ENCODE measurements around the gene DDX24. TPM values are rescaled to one million over a fixed set of nuclear protein-coding genes. Genes with fewer than 3 reads are reported as not detected.

The DDX24 gene
- total and polyA plus RNA-seq, 7 experiments from 2014 or later, result 190 to 438 (median 320) TPM

DNA sequence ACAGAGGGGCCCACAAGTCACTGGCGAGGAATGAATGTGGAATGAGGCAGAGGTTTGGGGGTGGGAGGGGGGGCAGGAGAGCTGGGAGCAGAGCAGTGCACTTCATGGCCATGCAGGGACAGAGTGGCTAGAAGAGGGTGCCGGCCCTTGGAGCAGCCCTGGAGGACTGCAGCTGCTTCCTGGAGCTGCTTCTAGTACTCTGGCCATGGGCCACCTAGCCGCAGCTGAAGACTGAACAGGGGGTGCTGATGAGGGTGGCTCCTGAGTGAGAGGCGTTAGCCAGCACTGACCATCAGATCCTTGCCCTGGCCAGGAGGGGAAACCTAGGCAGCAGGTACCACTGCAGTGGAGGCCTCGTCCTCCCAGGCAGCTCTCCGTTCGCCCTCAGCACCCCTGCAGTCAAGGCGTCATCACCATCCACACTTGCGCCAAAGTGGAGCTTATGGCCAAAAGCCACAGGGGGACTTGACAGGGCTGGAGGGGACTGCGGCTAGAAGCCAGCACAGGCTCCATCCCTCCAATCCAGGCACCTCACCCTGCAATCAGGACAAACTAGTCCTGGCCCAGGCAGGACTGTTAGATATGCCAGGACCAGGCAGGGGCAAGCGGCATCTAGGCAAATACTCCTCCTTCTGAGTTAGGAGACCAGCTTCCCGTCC, 38.4 kb downstream of the DDX24 start:
- intact Hi-C loops (cut with micrococcal nuclease), result no loop called here
- no peaks in the 10 kb centered on the region for H3K4me1 ChIP-seq (ENCODE audit: control insufficient read depth in 2 of 2, insufficient read depth in 2 of 2, low read length in 2 of 2)
- ATAC-seq (no peak), DNase-seq (no peak)
- ChIA-PET CTCF (interaction anchor here (0.8 kb wide), 1 partner anchor 95 kb away, joined by 3 read pairs; no protein-coding TSS in a partner anchor), POLR2A (no interaction called here)
- Mint-ChIP-seq H3K4me3 (no peak overlapping the region), H3K36me3 (peaks cover 0 to 8% (median 0%) of the 10 kb centered on the region in 5 donors), H3K27me3 (no peaks in the 10 kb centered on the region), H3K9me3 (peaks cover 0 to 3% (median 0%) of the 10 kb centered on the region in 11 donors), H3K4me1 (peaks cover 0 to 4% (median 0%) of the 10 kb centered on the region in 7 donors), H3K27ac (peak overlapping the region in 2 of 9 donors; percentile 33 to 45)
- H3K27ac ChIP-seq (ENCODE audit: low read depth, low read length), result no peak overlapping the region
- H3K4me3 ChIP-seq (ENCODE audit: low read length), result no peak overlapping the region
- H3K36me3 ChIP-seq (ENCODE audit: control insufficient read depth in 2 of 3, insufficient read depth in 3 of 3, low read length in 3 of 3), result peaks cover 0 to 31% (median 5%) of the 10 kb centered on the region in 3 experiments
- H3K27me3 ChIP-seq (ENCODE audit: control insufficient read depth in 2 of 2, insufficient read depth in 2 of 2, low read length in 2 of 2), result no peaks in the 10 kb centered on the region
- H3K9me3 ChIP-seq (ENCODE audit: control insufficient read depth in 2 of 3, low read length in 3 of 3), result no peaks in the 10 kb centered on the region

- Mint-ChIP-seq H3K27ac (peak overlapping the region in 5 of 9 donors; percentile 33 to 59 (median 46)), H3K4me1 (peaks cover 1 to 5% (median 1%) of the 10 kb centered on the region in 7 donors), H3K4me3 (no peak overlapping the region), H3K27me3 (no peaks in the 10 kb centered on the region), H3K9me3 (peaks cover 0 to 3% (median 0%) of the 10 kb centered on the region in 11 donors), H3K36me3 (peaks cover 0 to 7% (median 0%) of the 10 kb centered on the region in 5 donors)
- POLR2A ChIA-PET, result no interaction called here
- H3K36me3 ChIP-seq (ENCODE audit: control insufficient read depth in 2 of 3, insufficient read depth in 3 of 3, low read length in 3 of 3), result peaks cover 0 to 23% (median 5%) of the 10 kb centered on the region in 3 experiments
- no peaks in the 10 kb centered on the region for H3K27me3 ChIP-seq (ENCODE audit: control insufficient read depth in 2 of 2, insufficient read depth in 2 of 2, low read length in 2 of 2)
- DNase-seq (no peak), ATAC-seq (peak; percentile 6)
- CTCF ChIA-PET, result interaction anchor here (0.8 kb wide), 1 partner anchor 96 kb away, joined by 3 read pairs; no protein-coding TSS in a partner anchor
- no peaks in the 10 kb centered on the region for H3K4me1 ChIP-seq (ENCODE audit: control insufficient read depth in 2 of 2, insufficient read depth in 2 of 2, low read length in 2 of 2)
- H3K4me3 ChIP-seq (ENCODE audit: low read length), result no peak overlapping the region
- H3K9me3 ChIP-seq (ENCODE audit: control insufficient read depth in 2 of 3, low read length in 3 of 3), result no peaks in the 10 kb centered on the region
- H3K27ac ChIP-seq (ENCODE audit: low read depth, low read length), result no peak overlapping the region
- intact Hi-C loops (cut with micrococcal nuclease), result no loop called here
Measured at GRCh38 chr14:94041551-94042346, 39.3 kb downstream of the DDX24 start.

DNA sequence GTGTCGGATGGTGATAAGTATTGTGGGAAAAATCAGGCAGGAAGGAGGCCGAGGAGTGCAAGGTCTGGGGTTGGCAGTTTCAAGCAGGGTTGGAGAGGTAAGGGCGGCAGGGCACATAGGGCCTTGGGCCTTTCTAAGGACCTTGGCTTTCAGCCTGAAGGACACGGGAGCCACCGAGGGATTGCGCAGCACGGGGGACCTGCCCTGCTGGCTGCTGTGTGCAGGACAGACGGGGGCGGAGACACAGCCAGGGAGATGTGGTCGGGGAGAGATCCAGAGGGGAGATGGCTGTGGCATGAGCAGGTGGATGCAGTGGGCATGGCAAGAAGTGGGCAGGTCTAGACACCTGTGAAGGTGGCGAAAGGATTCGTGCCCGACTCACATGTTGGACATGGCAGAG, 40.2 kb downstream of the DDX24 start:
- Mint-ChIP-seq H3K27ac (peak overlapping the region in 1 of 9 donors; percentile 57), H3K27me3 (no peaks in the 10 kb centered on the region), H3K9me3 (peaks cover 0 to 3% (median 0%) of the 10 kb centered on the region in 11 donors), H3K4me3 (no peak overlapping the region), H3K4me1 (peaks cover 3 to 8% (median 4%) of the 10 kb centered on the region in 7 donors), H3K36me3 (peaks cover 0 to 7% (median 0%) of the 10 kb centered on the region in 5 donors)
- CTCF ChIA-PET, result no interaction called here
- POLR2A ChIA-PET, result no interaction called here
- H3K9me3 ChIP-seq (ENCODE audit: control insufficient read depth in 2 of 3, low read length in 3 of 3), result no peaks in the 10 kb centered on the region
- ATAC-seq (no peak), DNase-seq (no peak)
- intact Hi-C loops (cut with micrococcal nuclease), result no loop called here
- peaks cover 0 to 14% (median 0%) of the 10 kb centered on the region in 3 experiments for H3K36me3 ChIP-seq (ENCODE audit: control insufficient read depth in 2 of 3, insufficient read depth in 3 of 3, low read length in 3 of 3)
- no peak overlapping the region for H3K27ac ChIP-seq (ENCODE audit: low read depth, low read length)
- no peaks in the 10 kb centered on the region for H3K27me3 ChIP-seq (ENCODE audit: control insufficient read depth in 2 of 2, insufficient read depth in 2 of 2, low read length in 2 of 2)
- H3K4me3 ChIP-seq (ENCODE audit: low read length), result no peak overlapping the region
- H3K4me1 ChIP-seq (ENCODE audit: control insufficient read depth in 2 of 2, insufficient read depth in 2 of 2, low read length in 2 of 2), result no peaks in the 10 kb centered on the region

GRCh38 chr14:94040247-94040646, 40.8 kb downstream of the DDX24 start:
- H3K4me3 Mint-ChIP-seq, result no peak overlapping the region

GRCh38 chr14:94038921-94039629, 41.9 kb downstream of the DDX24 start:
- CTCF ChIA-PET, result interaction anchor here (0.9 to 2.2 kb wide), 2 partner anchors 93 to 102 kb away, joined by 3 to 8 read pairs; no protein-coding TSS in a partner anchor

More at GRCh38 chr14:94040247-94040646, 40.8 kb downstream of the DDX24 start:
- Histone ChIP-seq H3K4me3 (ENCODE audit: low read length) (no peak overlapping the region), H3K9me3 (ENCODE audit: control insufficient read depth in 2 of 3, low read length in 3 of 3) (no peaks in the 10 kb centered on the region), H3K27ac (ENCODE audit: low read depth, low read length) (no peak overlapping the region), H3K36me3 (ENCODE audit: control insufficient read depth in 2 of 3, insufficient read depth in 3 of 3, low read length in 3 of 3) (peaks cover 0 to 8% (median 0%) of the 10 kb centered on the region in 3 experiments), H3K27me3 (ENCODE audit: control insufficient read depth in 2 of 2, insufficient read depth in 2 of 2, low read length in 2 of 2) (no peaks in the 10 kb centered on the region), H3K4me1 (ENCODE audit: control insufficient read depth in 2 of 2, insufficient read depth in 2 of 2, low read length in 2 of 2) (no peaks in the 10 kb centered on the region)
- ATAC-seq (no peak), DNase-seq (no peak)
- H3K36me3 Mint-ChIP-seq, result peaks cover 0 to 4% (median 0%) of the 10 kb centered on the region in 5 donors
- H3K4me1 Mint-ChIP-seq, result peaks cover 3 to 8% (median 4%) of the 10 kb centered on the region in 7 donors
- intact Hi-C loops (cut with micrococcal nuclease), result no loop called here
- no peaks in the 10 kb centered on the region for H3K27me3 Mint-ChIP-seq
- peaks cover 0 to 3% (median 0%) of the 10 kb centered on the region in 11 donors for H3K9me3 Mint-ChIP-seq
- peak overlapping the region in 2 of 9 donors; percentile 19 to 57 for H3K27ac Mint-ChIP-seq
- POLR2A ChIA-PET, result no interaction called here
- CTCF ChIA-PET, result interaction anchor here (0.5 kb wide), 1 partner anchor 192 kb away, joined by 3 read pairs; no protein-coding TSS in a partner anchor

DNA sequence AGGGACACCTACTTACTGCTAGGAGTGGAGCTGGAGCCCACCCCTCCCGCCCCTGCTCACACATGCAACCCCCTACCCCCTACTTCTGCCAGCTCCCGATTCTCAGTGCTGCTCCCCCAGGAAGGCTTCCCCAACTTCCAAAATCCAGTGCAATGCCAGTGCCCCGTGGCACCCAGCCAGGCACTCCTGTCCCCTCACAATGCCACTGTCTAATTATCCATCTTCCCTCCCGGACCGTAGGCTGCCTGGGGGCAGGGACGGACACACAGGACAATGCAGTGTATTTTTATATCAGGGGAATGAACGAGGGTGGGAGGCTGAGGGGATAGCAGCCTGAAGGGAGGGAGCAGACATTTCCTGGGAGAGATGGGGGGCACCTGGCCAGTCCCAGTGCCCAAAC, 42.5 kb downstream of the DDX24 start:
- peaks cover 3 to 8% (median 4%) of the 10 kb centered on the region in 7 donors for H3K4me1 Mint-ChIP-seq
- no peak overlapping the region for H3K4me3 Mint-ChIP-seq
- H3K27ac Mint-ChIP-seq, result no peak overlapping the region

More at GRCh38 chr14:94038921-94039629, 41.9 kb downstream of the DDX24 start:
- H3K36me3 Mint-ChIP-seq, result no peaks in the 10 kb centered on the region
- intact Hi-C loops (cut with micrococcal nuclease), result no loop called here
- no peak overlapping the region for H3K4me3 Mint-ChIP-seq
- ATAC-seq (no peak), DNase-seq (no peak)
- Histone ChIP-seq H3K4me1 (ENCODE audit: control insufficient read depth in 2 of 2, insufficient read depth in 2 of 2, low read length in 2 of 2) (no peaks in the 10 kb centered on the region), H3K27ac (ENCODE audit: low read depth, low read length) (no peak overlapping the region), H3K36me3 (ENCODE audit: control insufficient read depth in 2 of 3, insufficient read depth in 3 of 3, low read length in 3 of 3) (no peaks in the 10 kb centered on the region), H3K4me3 (ENCODE audit: low read length) (no peak overlapping the region), H3K9me3 (ENCODE audit: control insufficient read depth in 2 of 3, low read length in 3 of 3) (no peaks in the 10 kb centered on the region), H3K27me3 (ENCODE audit: control insufficient read depth in 2 of 2, insufficient read depth in 2 of 2, low read length in 2 of 2) (no peaks in the 10 kb centered on the region)
- no peak overlapping the region for H3K27ac Mint-ChIP-seq
- peaks cover 3 to 8% (median 4%) of the 10 kb centered on the region in 7 donors for H3K4me1 Mint-ChIP-seq
- no peaks in the 10 kb centered on the region for H3K27me3 Mint-ChIP-seq
- H3K9me3 Mint-ChIP-seq, result peaks cover 0 to 3% (median 0%) of the 10 kb centered on the region in 11 donors
- POLR2A ChIA-PET, result interaction anchor here (0.7 kb wide), 1 partner anchor 13 kb away, joined by 3 read pairs; the partner anchor contains the start of gene OTUB2

More for the DNA sequence above, 42.5 kb downstream of the DDX24 start:
- Mint-ChIP-seq H3K36me3 (no peaks in the 10 kb centered on the region), H3K9me3 (peaks cover 0 to 2% (median 0%) of the 10 kb centered on the region in 11 donors), H3K27me3 (no peaks in the 10 kb centered on the region)
- Histone ChIP-seq H3K9me3 (ENCODE audit: control insufficient read depth in 2 of 3, low read length in 3 of 3) (no peaks in the 10 kb centered on the region), H3K4me3 (ENCODE audit: low read length) (no peak overlapping the region), H3K4me1 (ENCODE audit: control insufficient read depth in 2 of 2, insufficient read depth in 2 of 2, low read length in 2 of 2) (no peaks in the 10 kb centered on the region), H3K27ac (ENCODE audit: low read depth, low read length) (no peak overlapping the region), H3K36me3 (ENCODE audit: control insufficient read depth in 2 of 3, insufficient read depth in 3 of 3, low read length in 3 of 3) (no peaks in the 10 kb centered on the region), H3K27me3 (ENCODE audit: control insufficient read depth in 2 of 2, insufficient read depth in 2 of 2, low read length in 2 of 2) (no peaks in the 10 kb centered on the region)
- ChIA-PET POLR2A (no interaction called here), CTCF (interaction anchor here (2.2 kb wide), 1 partner anchor 94 kb away, joined by 8 read pairs; no protein-coding TSS in a partner anchor)
- DNase-seq, result no peak
- intact Hi-C loops (cut with micrococcal nuclease), result no loop called here
- no peak for ATAC-seq

All from naive thymus-derived CD4-positive, alpha-beta T cell (primary cell).